HEK293 (cell line): ENCODE results near the gene PCED1A.

Source experiments
- BCL11A ChIP-seq: fragments of 450-650 bp; formaldehyde crosslinking; IDR thresholded peaks from 2 replicates; pipeline ENCODE4 v1.5.1; 2016; ENCODE audit warnings: low read depth, missing biosample characterization, missing genetic modification characterization
- EGR2 ChIP-seq: fragments of 450-650 bp; formaldehyde crosslinking; IDR thresholded peaks from 2 replicates; pipeline ENCODE4 v1.5.1; 2016; ENCODE audit warnings: low read depth, missing biosample characterization, missing genetic modification characterization
- KLF7 ChIP-seq: fragments of 450-650 bp; formaldehyde crosslinking; IDR thresholded peaks from 2 replicates; pipeline ENCODE4 v1.5.1; 2016; ENCODE audit warnings: missing biosample characterization, missing genetic modification characterization, borderline replicate concordance
- SETDB1 ChIP-seq: IDR thresholded peaks from one replicate; pipeline ENCODE4 v1.6.1; 2017; ENCODE audit warnings: mild to moderate bottlenecking, low read length, moderate library complexity, mixed read lengths; ENCODE audit not compliant: insufficient read length
- SP2 ChIP-seq: fragments of 450-650 bp; formaldehyde crosslinking; IDR thresholded peaks from 2 replicates; pipeline ENCODE4 v1.5.1; 2016; ENCODE audit warnings: missing biosample characterization, missing genetic modification characterization
- SP7 ChIP-seq: fragments of 450-650 bp; formaldehyde crosslinking; IDR thresholded peaks from 2 replicates; pipeline ENCODE4 v1.5.1; 2016; ENCODE audit warnings: missing biosample characterization, missing genetic modification characterization
- TRIM28 ChIP-seq: IDR thresholded peaks from 2 replicates; pipeline ENCODE4 v1.6.1; 2011; ENCODE audit warnings: low read length, control low read depth, borderline replicate concordance
- WT1 ChIP-seq: fragments of 450-650 bp; formaldehyde crosslinking; IDR thresholded peaks from 2 replicates; pipeline ENCODE4 v1.5.1; 2016; ENCODE audit warnings: missing biosample characterization, missing genetic modification characterization
- ZBTB17 ChIP-seq: fragments of 450-650 bp; formaldehyde crosslinking; IDR thresholded peaks from 2 replicates; pipeline ENCODE4 v1.5.1; 2016; ENCODE audit warnings: missing biosample characterization, missing genetic modification characterization
- ZNF239 ChIP-seq: fragments of 450-650 bp; formaldehyde crosslinking; IDR thresholded peaks from 2 replicates; pipeline ENCODE4 v1.5.1; 2016; ENCODE audit warnings: missing biosample characterization, missing genetic modification characterization
- ZNF302 ChIP-seq: fragments of 450-650 bp; formaldehyde crosslinking; IDR thresholded peaks from 2 replicates; pipeline ENCODE4 v1.5.1; 2016; ENCODE audit warnings: missing biosample characterization, missing genetic modification characterization, low read depth
- ZNF341 ChIP-seq: fragments of 450-650 bp; formaldehyde crosslinking; IDR thresholded peaks from 2 replicates; pipeline ENCODE4; 2016; ENCODE audit warnings: low read depth, missing biosample characterization, missing genetic modification characterization
- ZNF501 ChIP-seq: fragments of 450-650 bp; formaldehyde crosslinking; IDR thresholded peaks from 2 replicates; pipeline ENCODE4 v1.5.1; 2016; ENCODE audit warnings: missing biosample characterization, missing genetic modification characterization
- ZNF510 ChIP-seq: fragments of 450-650 bp; formaldehyde crosslinking; IDR thresholded peaks from 2 replicates; pipeline ENCODE4 v1.5.1; 2018; ENCODE audit warnings: mild to moderate bottlenecking, missing genetic modification characterization, missing biosample characterization; ENCODE audit not compliant: insufficient replicate concordance
- ZNF514 ChIP-seq: fragments of 450-650 bp; formaldehyde crosslinking; IDR thresholded peaks from 2 replicates; pipeline ENCODE4 v1.5.1; 2016; ENCODE audit warnings: missing biosample characterization, missing genetic modification characterization
- ZNF629 ChIP-seq: fragments of 450-650 bp; formaldehyde crosslinking; IDR thresholded peaks from 2 replicates; pipeline ENCODE4 v1.5.1; 2017; ENCODE audit warnings: missing biosample characterization, missing genetic modification characterization
- ZNF792 ChIP-seq: fragments of 450-650 bp; formaldehyde crosslinking; IDR thresholded peaks from 2 replicates; pipeline ENCODE4 v1.5.1; 2016; ENCODE audit warnings: missing biosample characterization, missing genetic modification characterization
- ZXDB ChIP-seq: fragments of 450-650 bp; formaldehyde crosslinking; IDR thresholded peaks from 2 replicates; pipeline ENCODE4 v1.5.1; 2016; ENCODE audit warnings: missing biosample characterization, missing genetic modification characterization
- TF ChIP-seq, protein P1 (sequence below): fragments of 450-650 bp; formaldehyde crosslinking; IDR thresholded peaks from 2 replicates; pipeline ENCODE4 v1.5.1; 2016; ENCODE audit warnings: missing biosample characterization, missing genetic modification characterization
- TF ChIP-seq, protein P2 (sequence below): fragments of 450-650 bp; formaldehyde crosslinking; IDR thresholded peaks from 2 replicates; pipeline ENCODE4 v1.5.1; 2016; ENCODE audit warnings: missing biosample characterization, missing genetic modification characterization
- TF ChIP-seq, protein P3 (sequence below): fragments of 450-650 bp; IDR thresholded peaks from 2 replicates; pipeline ENCODE4 v1.5.1; 2018; ENCODE audit warnings: missing biosample characterization, mild to moderate bottlenecking, missing genetic modification characterization
- TF ChIP-seq, protein P4 (sequence below): fragments of 450-650 bp; formaldehyde crosslinking; IDR thresholded peaks from 2 replicates; pipeline ENCODE4 v1.5.1; 2017; ENCODE audit warnings: missing biosample characterization, missing genetic modification characterization
- TF ChIP-seq, protein P5 (sequence below): fragments of 450-650 bp; formaldehyde crosslinking; IDR thresholded peaks from 2 replicates; pipeline ENCODE4 v1.5.1; 2016; ENCODE audit warnings: missing biosample characterization, missing genetic modification characterization
- TF ChIP-seq, protein P6 (sequence below): fragments of 450-650 bp; formaldehyde crosslinking; IDR thresholded peaks from 2 replicates; pipeline ENCODE4 v1.5.1; 2016; ENCODE audit warnings: missing biosample characterization, missing genetic modification characterization
- TF ChIP-seq, protein P7 (sequence below): fragments of 450-650 bp; formaldehyde crosslinking; IDR thresholded peaks from 2 replicates; pipeline ENCODE4 v1.5.1; 2016; ENCODE audit warnings: missing biosample characterization, missing genetic modification characterization

The PCED1A gene

DNA sequence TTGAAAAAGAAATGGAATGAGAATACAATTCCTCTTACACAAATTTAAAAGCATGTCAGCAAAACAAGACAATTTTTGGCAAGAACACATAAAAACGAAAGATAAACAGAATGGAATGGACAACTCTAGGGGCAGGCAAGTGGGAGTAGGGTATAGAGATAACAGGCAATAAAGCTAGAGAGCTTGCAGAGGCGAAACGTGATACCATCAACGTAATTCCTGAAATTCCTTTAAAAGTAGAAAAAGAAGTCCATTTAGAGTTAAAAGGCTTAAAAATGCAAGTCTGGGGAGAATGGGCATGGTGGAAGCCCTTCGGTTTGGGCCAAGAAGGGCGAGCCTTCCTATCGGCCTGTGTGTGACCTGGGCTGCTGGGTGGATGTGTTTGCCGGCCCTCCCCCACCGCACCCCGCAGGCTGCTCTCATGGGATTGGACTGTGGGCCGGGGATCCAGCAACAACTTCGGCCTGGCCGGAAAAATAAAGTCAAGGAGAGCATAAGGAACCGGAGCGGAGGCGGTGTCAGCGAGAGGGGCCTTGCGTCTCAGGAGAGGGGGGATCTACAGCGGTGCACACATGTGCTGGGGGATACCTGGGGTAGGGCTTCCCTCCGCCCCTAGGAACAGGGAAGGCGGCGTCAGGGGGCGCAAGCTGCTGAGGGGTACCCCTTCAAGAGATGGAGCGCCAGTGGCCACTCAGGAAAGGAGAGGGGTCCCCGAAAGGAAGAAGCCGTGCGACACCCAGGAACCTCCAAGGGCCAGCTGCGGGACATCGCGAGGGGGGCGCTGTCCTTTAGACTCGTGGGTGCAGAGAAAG lies 20.2 kb downstream of the PCED1A start (continued):
- TF ChIP-seq, protein P1, sequence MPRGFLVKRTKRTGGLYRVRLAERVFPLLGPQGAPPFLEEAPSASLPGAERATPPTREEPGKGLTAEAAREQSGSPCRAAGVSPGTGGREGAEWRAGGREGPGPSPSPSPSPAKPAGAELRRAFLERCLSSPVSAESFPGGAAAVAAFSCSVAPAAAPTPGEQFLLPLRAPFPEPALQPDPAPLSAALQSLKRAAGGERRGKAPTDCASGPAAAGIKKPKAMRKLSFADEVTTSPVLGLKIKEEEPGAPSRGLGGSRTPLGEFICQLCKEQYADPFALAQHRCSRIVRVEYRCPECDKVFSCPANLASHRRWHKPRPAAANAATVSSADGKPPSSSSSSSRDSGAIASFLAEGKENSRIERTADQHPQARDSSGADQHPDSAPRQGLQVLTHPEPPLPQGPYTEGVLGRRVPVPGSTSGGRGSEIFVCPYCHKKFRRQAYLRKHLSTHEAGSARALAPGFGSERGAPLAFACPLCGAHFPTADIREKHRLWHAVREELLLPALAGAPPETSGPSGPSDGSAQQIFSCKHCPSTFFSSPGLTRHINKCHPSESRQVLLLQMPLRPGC (tag by site-specific recombination), result no peak
- peak; percentile 75 for TF ChIP-seq ZXDB (tag by site-specific recombination)
- no peak for TF ChIP-seq ZNF514
- no peak for TF ChIP-seq SETDB1
- no peak for TF ChIP-seq ZNF510 (tag by site-specific recombination)
- TF ChIP-seq ZNF239 (tag by site-specific recombination), result no peak
- TF ChIP-seq, protein P2, sequence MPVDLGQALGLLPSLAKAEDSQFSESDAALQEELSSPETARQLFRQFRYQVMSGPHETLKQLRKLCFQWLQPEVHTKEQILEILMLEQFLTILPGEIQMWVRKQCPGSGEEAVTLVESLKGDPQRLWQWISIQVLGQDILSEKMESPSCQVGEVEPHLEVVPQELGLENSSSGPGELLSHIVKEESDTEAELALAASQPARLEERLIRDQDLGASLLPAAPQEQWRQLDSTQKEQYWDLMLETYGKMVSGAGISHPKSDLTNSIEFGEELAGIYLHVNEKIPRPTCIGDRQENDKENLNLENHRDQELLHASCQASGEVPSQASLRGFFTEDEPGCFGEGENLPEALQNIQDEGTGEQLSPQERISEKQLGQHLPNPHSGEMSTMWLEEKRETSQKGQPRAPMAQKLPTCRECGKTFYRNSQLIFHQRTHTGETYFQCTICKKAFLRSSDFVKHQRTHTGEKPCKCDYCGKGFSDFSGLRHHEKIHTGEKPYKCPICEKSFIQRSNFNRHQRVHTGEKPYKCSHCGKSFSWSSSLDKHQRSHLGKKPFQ (tag by site-specific recombination), result 0 out of 2 replicates have a peak, but pooled peaks have one; percentile 53
- TF ChIP-seq, protein P3, sequence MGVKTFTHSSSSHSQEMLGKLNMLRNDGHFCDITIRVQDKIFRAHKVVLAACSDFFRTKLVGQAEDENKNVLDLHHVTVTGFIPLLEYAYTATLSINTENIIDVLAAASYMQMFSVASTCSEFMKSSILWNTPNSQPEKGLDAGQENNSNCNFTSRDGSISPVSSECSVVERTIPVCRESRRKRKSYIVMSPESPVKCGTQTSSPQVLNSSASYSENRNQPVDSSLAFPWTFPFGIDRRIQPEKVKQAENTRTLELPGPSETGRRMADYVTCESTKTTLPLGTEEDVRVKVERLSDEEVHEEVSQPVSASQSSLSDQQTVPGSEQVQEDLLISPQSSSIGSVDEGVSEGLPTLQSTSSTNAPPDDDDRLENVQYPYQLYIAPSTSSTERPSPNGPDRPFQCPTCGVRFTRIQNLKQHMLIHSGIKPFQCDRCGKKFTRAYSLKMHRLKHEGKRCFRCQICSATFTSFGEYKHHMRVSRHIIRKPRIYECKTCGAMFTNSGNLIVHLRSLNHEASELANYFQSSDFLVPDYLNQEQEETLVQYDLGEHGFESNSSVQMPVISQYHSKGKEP, result no peak
- no peak for TF ChIP-seq ZNF302 (tag by site-specific recombination)
- TF ChIP-seq, protein P4, sequence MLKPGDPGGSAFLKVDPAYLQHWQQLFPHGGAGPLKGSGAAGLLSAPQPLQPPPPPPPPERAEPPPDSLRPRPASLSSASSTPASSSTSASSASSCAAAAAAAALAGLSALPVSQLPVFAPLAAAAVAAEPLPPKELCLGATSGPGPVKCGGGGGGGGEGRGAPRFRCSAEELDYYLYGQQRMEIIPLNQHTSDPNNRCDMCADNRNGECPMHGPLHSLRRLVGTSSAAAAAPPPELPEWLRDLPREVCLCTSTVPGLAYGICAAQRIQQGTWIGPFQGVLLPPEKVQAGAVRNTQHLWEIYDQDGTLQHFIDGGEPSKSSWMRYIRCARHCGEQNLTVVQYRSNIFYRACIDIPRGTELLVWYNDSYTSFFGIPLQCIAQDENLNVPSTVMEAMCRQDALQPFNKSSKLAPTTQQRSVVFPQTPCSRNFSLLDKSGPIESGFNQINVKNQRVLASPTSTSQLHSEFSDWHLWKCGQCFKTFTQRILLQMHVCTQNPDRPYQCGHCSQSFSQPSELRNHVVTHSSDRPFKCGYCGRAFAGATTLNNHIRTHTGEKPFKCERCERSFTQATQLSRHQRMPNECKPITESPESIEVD (tag by site-specific recombination), result peak; percentile 63
- 0 out of 2 replicates have a peak, but pooled peaks have one; percentile 27 for TF ChIP-seq BCL11A (tag by site-specific recombination)
- TF ChIP-seq SP2 (tag by site-specific recombination), result 0 out of 2 replicates have a peak, but pooled peaks have one; percentile 14
- peak; percentile 33; the same call in 1 of the 2 replicates for TF ChIP-seq ZNF341
- peak; percentile 40; the same call in 1 of the 2 replicates for TF ChIP-seq ZBTB17 (tag by site-specific recombination)
- TF ChIP-seq, protein P5, sequence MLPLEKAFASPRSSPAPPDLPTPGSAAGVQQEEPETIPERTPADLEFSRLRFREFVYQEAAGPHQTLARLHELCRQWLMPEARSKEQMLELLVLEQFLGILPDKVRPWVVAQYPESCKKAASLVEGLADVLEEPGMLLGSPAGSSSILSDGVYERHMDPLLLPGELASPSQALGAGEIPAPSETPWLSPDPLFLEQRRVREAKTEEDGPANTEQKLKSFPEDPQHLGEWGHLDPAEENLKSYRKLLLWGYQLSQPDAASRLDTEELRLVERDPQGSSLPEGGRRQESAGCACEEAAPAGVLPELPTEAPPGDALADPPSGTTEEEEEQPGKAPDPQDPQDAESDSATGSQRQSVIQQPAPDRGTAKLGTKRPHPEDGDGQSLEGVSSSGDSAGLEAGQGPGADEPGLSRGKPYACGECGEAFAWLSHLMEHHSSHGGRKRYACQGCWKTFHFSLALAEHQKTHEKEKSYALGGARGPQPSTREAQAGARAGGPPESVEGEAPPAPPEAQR (tag by site-specific recombination), result no peak
- TF ChIP-seq KLF7 (tag by site-specific recombination), result no peak; the same call in 1 of the 2 replicates
- TF ChIP-seq ZNF792 (tag by site-specific recombination), result no peak
- peak; percentile 75 for TF ChIP-seq EGR2
- TF ChIP-seq, protein P6, sequence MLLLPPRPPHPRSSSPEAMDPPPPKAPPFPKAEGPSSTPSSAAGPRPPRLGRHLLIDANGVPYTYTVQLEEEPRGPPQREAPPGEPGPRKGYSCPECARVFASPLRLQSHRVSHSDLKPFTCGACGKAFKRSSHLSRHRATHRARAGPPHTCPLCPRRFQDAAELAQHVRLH (tag by site-specific recombination), result no peak
- TF ChIP-seq ZNF501 (tag by site-specific recombination), result no peak
- TF ChIP-seq TRIM28, result peak; percentile 60
- TF ChIP-seq, protein P7, sequence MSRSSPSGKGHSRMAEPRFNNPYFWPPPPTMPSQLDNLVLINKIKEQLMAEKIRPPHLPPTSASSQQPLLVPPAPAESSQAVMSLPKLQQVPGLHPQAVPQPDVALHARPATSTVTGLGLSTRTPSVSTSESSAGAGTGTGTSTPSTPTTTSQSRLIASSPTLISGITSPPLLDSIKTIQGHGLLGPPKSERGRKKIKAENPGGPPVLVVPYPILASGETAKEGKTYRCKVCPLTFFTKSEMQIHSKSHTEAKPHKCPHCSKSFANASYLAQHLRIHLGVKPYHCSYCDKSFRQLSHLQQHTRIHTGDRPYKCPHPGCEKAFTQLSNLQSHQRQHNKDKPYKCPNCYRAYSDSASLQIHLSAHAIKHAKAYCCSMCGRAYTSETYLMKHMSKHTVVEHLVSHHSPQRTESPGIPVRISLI (tag by site-specific recombination), result no peak
- 0 out of 2 replicates have a peak, but pooled peaks have one; percentile 25 for TF ChIP-seq ZNF629 (tag by site-specific recombination)
- TF ChIP-seq SP7, result 0 out of 2 replicates have a peak, but pooled peaks have one; percentile 15
- peak; percentile 65 for TF ChIP-seq WT1 (tag by site-specific recombination)
